Panc1 (cell line): ENCODE measurements around the gene IFITM1. TPM values are rescaled to one million over a fixed set of nuclear protein-coding genes. Genes with fewer than 3 reads are reported as not detected.

Experiments used
- ATAC-seq: fragments of 200-7000 bp; cut with Tn5 transposase; 2 replicates; pipeline ENCODE4 v1.9.1; 2020; ENCODE audit warnings: mild to moderate bottlenecking, moderate library complexity
- BruUV-seq: library from RNA; stranded (reverse); fragments of 400-500 nt; replicated peaks from 2 replicates; lab custom pipeline; 2021; lab: Mats Ljungman, UMichigan
- CTCF ChIA-PET: fragments of 300-600 bp; sonication (Branson Sonifier 250); formaldehyde crosslinking; loops from one replicate; lab custom pipeline; 2022; ENCODE audit warnings: antibody characterized with exemption; lab: Charles Lee
- POLR2A ChIA-PET: fragments of 300-600 bp; sonication (Branson Sonifier 250); formaldehyde crosslinking; loops from one replicate; lab custom pipeline; 2022; ENCODE audit warnings: antibody characterized with exemption; lab: Charles Lee
- DNase-seq: peaks from one replicate; pipeline ENCODE4 v3.0.0-alpha.2; 2010; ENCODE audit warnings: low read depth, low spot score
- H3K27ac ChIP-seq: 2 replicates; pipeline ENCODE4 v1.5.1; 2011; ENCODE audit warnings: mild to moderate bottlenecking, low read length, inconsistent platforms
- H3K27me3 ChIP-seq: fragments of 200-500 bp; sonication (Bioruptor generic); 2 replicates; pipeline ENCODE4 v1.6.0; 2014; ENCODE audit warnings: low read length, inconsistent platforms; ENCODE audit not compliant: control insufficient read depth, insufficient read depth
- H3K36me3 ChIP-seq: fragments of 200-500 bp; sonication (Bioruptor generic); 2 replicates; pipeline ENCODE4 v1.5.1; 2014; ENCODE audit warnings: inconsistent platforms, mild to moderate bottlenecking, low read length, moderate library complexity; ENCODE audit not compliant: control insufficient read depth, insufficient read depth
- H3K4me1 ChIP-seq: 2 replicates; pipeline ENCODE4 v1.5.1; 2011; ENCODE audit warnings: inconsistent platforms, mild to moderate bottlenecking, low read length, moderate library complexity; ENCODE audit not compliant: control insufficient read depth, insufficient read depth
- H3K4me3 ChIP-seq, 2 experiments: 2 replicates each; pipeline ENCODE4 v1.5.1; 2011 to 2012; ENCODE audit warnings: low read depth in 2 of 2, low read length in 2 of 2, mild to moderate bottlenecking in 2 of 2, inconsistent platforms in 1 of 2, moderate library complexity in 1 of 2
- H3K9me3 ChIP-seq: fragments of 200-500 bp; sonication (Bioruptor generic); 2 replicates; pipeline ENCODE4 v1.5.1; 2014; ENCODE audit warnings: low read depth, mild to moderate bottlenecking, inconsistent platforms, low read length, moderate library complexity; ENCODE audit not compliant: control insufficient read depth, insufficient read depth
- POLR2AphosphoS5 ChIP-seq: IDR thresholded peaks from 2 replicates; pipeline ENCODE4 v1.6.1; 2012; ENCODE audit warnings: mild to moderate bottlenecking, low read depth, low read length, moderate library complexity
- SIN3A ChIP-seq: IDR thresholded peaks from 2 replicates; pipeline ENCODE4 v1.6.1; 2012; ENCODE audit warnings: low read depth, mild to moderate bottlenecking, low read length, moderate library complexity, borderline replicate concordance; ENCODE audit not compliant: insufficient read depth
- TCF7L2 ChIP-seq: IDR thresholded peaks from 2 replicates; pipeline ENCODE4 v1.6.1; 2011; ENCODE audit warnings: mild to moderate bottlenecking, low read depth, low read length, inconsistent platforms
- in situ Hi-C: cut with HindIII; loops from 2 replicates; pipeline ENCODE4 v1.10.0; 2016; ENCODE audit warnings: low sequenced_read_pairs, low pct_unique_long_range_greater_than_20kb
- intact Hi-C: fragments of 100-400 bp; cut with micrococcal nuclease; formaldehyde crosslinking; loops from one replicate; pipeline ENCODE4 v1.10.0; 2022; ENCODE audit not compliant: unreplicated experiment
- total RNA-seq: library from RNA; stranded (reverse); gene quantifications from one replicate; pipeline ENCODE4 v1.2.1, GENCODE V29; 2021; ENCODE audit not compliant: unreplicated experiment
- TF ChIP-seq, protein P1 (sequence below): fragments of 450-650 bp; IDR thresholded peaks from 2 replicates; pipeline ENCODE4 v1.5.1; 2017; ENCODE audit warnings: mild to moderate bottlenecking
- TF ChIP-seq, protein P2 (sequence below), 2 experiments: IDR thresholded peaks; 2 replicates each; pipeline ENCODE4 v1.6.1; 2011 to 2012; ENCODE audit warnings: low read depth in 2 of 2, control low read depth in 1 of 2, low read length in 1 of 2, mild to moderate bottlenecking in 1 of 2, moderate library complexity in 1 of 2; ENCODE audit not compliant: insufficient read depth in 1 of 2

The IFITM1 gene
- total RNA-seq, 1 experiment from 2014 or later, result 66.3 TPM

DNA sequence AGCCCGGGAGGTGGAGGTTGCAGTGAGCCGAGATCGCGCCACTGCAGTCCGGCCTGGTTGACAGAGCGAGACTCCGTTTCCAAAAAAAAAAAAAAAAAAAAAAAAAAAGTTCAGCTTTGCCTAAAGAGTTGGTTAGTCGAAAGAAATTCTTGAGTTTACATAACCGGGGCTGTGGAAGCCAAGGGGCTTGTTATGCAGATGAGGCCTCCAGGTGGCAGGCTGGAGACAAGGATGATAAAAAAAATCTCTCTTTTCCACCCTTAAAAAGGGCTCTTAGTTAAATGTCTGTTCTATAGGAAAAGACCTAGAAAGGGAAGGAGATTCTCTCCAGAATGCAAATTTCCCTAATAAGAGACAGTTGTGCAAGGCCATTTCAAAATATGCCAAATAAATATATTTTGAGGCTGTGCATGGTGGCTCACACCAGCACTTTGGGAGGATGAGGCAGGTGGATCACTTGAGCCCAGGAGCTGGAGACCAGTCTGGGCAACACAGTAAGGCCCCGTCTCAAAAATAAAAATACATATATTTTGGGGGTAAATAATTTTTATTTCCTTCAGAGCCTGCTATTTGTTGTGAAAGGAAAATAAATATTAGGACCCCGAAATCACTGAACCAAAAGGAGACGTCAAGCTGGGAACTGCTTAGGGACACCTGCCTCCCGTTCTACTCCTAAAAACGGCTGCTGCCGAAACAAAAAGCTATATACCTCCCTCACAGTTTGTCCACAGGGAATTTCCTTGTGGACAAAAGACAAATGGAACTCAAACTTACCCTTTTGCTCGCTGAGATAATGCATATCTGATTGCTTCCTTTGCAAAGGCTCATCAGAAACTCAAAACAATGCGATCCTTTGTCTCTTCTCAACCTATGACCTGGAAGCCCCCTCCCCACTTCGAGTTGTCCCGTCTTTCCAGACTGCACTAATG, 8.7 kb upstream of the IFITM1 start:
- no TSS peak for BruUV-seq
- Histone ChIP-seq H3K36me3 (no peaks in the 10 kb centered on the region), H3K4me3 (no peak overlapping the region), H3K4me1 (peaks cover 50% of the 10 kb centered on the region), H3K9me3 (no peaks in the 10 kb centered on the region), H3K27ac (peak overlapping the region; percentile 90), H3K27me3 (no peaks in the 10 kb centered on the region)
- ATAC-seq (no peak), DNase-seq (peak; percentile 53)
- in situ Hi-C loops (no loop called here), intact Hi-C loops (loop anchor here (5.0 kb wide), 1 partner anchor 52 kb away; no protein-coding TSS in a partner anchor)
- TF ChIP-seq TCF7L2 (no peak), POLR2AphosphoS5 (no peak), SIN3A (no peak)
- TF ChIP-seq, protein P1, sequence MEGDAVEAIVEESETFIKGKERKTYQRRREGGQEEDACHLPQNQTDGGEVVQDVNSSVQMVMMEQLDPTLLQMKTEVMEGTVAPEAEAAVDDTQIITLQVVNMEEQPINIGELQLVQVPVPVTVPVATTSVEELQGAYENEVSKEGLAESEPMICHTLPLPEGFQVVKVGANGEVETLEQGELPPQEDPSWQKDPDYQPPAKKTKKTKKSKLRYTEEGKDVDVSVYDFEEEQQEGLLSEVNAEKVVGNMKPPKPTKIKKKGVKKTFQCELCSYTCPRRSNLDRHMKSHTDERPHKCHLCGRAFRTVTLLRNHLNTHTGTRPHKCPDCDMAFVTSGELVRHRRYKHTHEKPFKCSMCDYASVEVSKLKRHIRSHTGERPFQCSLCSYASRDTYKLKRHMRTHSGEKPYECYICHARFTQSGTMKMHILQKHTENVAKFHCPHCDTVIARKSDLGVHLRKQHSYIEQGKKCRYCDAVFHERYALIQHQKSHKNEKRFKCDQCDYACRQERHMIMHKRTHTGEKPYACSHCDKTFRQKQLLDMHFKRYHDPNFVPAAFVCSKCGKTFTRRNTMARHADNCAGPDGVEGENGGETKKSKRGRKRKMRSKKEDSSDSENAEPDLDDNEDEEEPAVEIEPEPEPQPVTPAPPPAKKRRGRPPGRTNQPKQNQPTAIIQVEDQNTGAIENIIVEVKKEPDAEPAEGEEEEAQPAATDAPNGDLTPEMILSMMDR, result peak; percentile 91
- TF ChIP-seq, protein P2, sequence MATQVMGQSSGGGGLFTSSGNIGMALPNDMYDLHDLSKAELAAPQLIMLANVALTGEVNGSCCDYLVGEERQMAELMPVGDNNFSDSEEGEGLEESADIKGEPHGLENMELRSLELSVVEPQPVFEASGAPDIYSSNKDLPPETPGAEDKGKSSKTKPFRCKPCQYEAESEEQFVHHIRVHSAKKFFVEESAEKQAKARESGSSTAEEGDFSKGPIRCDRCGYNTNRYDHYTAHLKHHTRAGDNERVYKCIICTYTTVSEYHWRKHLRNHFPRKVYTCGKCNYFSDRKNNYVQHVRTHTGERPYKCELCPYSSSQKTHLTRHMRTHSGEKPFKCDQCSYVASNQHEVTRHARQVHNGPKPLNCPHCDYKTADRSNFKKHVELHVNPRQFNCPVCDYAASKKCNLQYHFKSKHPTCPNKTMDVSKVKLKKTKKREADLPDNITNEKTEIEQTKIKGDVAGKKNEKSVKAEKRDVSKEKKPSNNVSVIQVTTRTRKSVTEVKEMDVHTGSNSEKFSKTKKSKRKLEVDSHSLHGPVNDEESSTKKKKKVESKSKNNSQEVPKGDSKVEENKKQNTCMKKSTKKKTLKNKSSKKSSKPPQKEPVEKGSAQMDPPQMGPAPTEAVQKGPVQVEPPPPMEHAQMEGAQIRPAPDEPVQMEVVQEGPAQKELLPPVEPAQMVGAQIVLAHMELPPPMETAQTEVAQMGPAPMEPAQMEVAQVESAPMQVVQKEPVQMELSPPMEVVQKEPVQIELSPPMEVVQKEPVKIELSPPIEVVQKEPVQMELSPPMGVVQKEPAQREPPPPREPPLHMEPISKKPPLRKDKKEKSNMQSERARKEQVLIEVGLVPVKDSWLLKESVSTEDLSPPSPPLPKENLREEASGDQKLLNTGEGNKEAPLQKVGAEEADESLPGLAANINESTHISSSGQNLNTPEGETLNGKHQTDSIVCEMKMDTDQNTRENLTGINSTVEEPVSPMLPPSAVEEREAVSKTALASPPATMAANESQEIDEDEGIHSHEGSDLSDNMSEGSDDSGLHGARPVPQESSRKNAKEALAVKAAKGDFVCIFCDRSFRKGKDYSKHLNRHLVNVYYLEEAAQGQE (IDR thresholded peaks at IDR 0.05; ENCODE audit: insufficient read depth in 1 of 2, low read depth in 2 of 2, low read length in 1 of 2), result no peak
- ChIA-PET POLR2A (interaction anchor here (0.7 to 2.0 kb wide), 2 partner anchors 50 to 66 kb away, joined by 5 to 17 read pairs; no protein-coding TSS in a partner anchor), CTCF (interaction anchor here (0.6 to 1.3 kb wide), 5 partner anchors 22 to 102 kb away, joined by 3 to 14 read pairs (median 3); no protein-coding TSS in a partner anchor)

DNA sequence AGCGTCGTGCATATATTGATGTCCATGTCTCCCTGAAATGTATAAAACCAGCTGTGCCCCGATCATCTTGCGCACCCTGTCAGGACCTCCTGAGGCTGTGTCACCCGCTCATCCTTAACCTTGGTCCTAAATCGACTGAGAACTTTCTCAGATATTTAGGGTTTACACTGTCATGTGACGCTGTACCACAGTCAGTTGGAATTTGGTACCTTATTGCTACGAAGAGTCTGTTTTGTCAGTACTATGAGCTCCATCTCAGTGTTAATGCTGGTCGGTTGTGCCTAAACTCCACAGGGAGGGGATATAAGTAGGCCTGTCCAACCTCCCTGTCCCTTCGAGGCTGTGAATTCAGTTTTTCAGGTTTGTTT, 8.0 kb upstream of the IFITM1 start:
- peak overlapping the region; percentile 90 for H3K27ac ChIP-seq
- intact Hi-C loops, result loop anchor here (5.0 kb wide), 1 partner anchor 51 kb away; no protein-coding TSS in a partner anchor

More for the DNA sequence above, 8.0 kb upstream of the IFITM1 start:
- DNase-seq (no peak), ATAC-seq (no peak)
- ChIA-PET CTCF (interaction anchor here (0.6 to 1.2 kb wide), 3 partner anchors 53 to 101 kb away, joined by 3 to 4 read pairs (median 3); no protein-coding TSS in a partner anchor), POLR2A (interaction anchor here (2.0 kb wide), 1 partner anchor 50 kb away, joined by 5 read pairs; no protein-coding TSS in a partner anchor)
- in situ Hi-C loops, result no loop called here
- H3K27me3 ChIP-seq, result no peaks in the 10 kb centered on the region
- TF ChIP-seq POLR2AphosphoS5, result no peak
- no peak for TF ChIP-seq TCF7L2
- TF ChIP-seq, protein P1, result no peak
- TF ChIP-seq SIN3A, result no peak
- TF ChIP-seq, protein P2 (IDR thresholded peaks at IDR 0.05; ENCODE audit: insufficient read depth in 1 of 2, low read depth in 2 of 2, low read length in 1 of 2), result no peak
- H3K36me3 ChIP-seq, result no peaks in the 10 kb centered on the region
- no TSS peak for BruUV-seq
- no peaks in the 10 kb centered on the region for H3K9me3 ChIP-seq
- no peak overlapping the region for H3K4me3 ChIP-seq
- peaks cover 43% of the 10 kb centered on the region for H3K4me1 ChIP-seq
